ENCODE measurements around the gene ARL8B. TPM values are rescaled to one million over a fixed set of nuclear protein-coding genes. Genes with fewer than 3 reads are reported as not detected.

Gene ARL8B
- total and polyA plus RNA-seq, 2 donors (not counting 1 experiment from before 2014, with no cell fraction given): 14.5 to 67.3 TPM

DNA sequence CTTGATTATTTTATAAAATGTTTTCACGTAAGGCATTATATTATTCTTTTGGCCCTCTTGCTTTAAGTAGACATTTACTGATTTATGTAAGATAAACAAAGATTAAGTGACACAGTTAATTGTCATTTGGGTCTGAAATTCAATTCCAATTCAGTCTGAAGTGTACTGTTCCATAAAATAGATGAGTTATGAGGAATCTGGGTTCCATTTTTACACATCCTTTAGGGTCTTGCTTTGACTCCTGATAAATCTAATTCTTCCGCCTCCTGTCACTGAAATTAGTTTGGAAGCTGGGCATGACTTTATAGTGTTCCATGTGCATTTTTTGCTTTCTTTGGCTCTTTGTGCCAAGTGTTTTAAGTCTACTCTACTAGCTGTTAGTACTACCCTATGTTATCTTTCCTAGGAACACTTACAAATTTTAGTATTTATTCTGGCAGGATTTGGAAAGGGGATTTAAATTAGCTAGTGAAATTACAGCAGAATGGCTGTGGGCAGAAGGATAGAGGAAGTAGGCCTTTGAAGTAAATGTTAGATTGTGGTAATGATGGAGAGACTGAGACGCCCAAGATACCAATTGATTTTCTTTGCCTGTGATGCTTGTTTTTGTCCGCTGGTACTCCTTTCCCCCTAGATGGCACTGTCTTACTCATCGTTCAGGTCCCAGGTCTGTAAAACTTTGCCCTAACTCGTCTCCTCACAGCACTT lies 14.3 kb downstream of the ARL8B start:
- Histone ChIP-seq H3K4me3 (ENCODE audit: control extremely low read depth in 1 of 5, extremely low read depth in 1 of 5, insufficient read depth in 1 of 5, low read depth in 2 of 5, low read length in 4 of 5) (no peak overlapping the region), H3K9ac (ENCODE audit: low read length) (no peak overlapping the region), H3K36me3 (replicated peaks in 1 of 2; ENCODE audit: control extremely low read depth in 1 of 2, control insufficient read depth in 1 of 2, extremely low read depth in 1 of 2, insufficient read depth in 2 of 2, low read length in 1 of 2) (peaks cover 0 to 6% of the 10 kb centered on the region in 2 experiments), H3K27me3 (replicated peaks in 1 of 4; ENCODE audit: control extremely low read depth in 1 of 4, control insufficient read depth in 3 of 4, insufficient read depth in 4 of 4, low read length in 3 of 4) (no peaks in the 10 kb centered on the region), H3K4me2 (replicated peaks; ENCODE audit: low read depth, low read length, poor library complexity, severe bottlenecking) (peak overlapping the region; percentile 54), H3K27ac (ENCODE audit: low read length in 2 of 2) (peak overlapping the region; percentile 66 to 94), H2AFZ (ENCODE audit: insufficient read depth, low read depth, low read length, poor library complexity, severe bottlenecking) (peak overlapping the region; percentile 17), H4K20me1 (ENCODE audit: control insufficient read depth, insufficient read depth, low read length, poor library complexity, severe bottlenecking) (peaks cover 33% of the 10 kb centered on the region), H3K9me3 (ENCODE audit: control extremely low read depth in 1 of 3, control insufficient read depth in 2 of 3, insufficient read depth in 1 of 3, low read length in 2 of 3) (peaks cover 0 to 9% (median 3%) of the 10 kb centered on the region in 3 donors), H3K4me1 (ENCODE audit: control insufficient read depth in 2 of 2, insufficient read depth in 2 of 2, low read length in 2 of 2) (peaks cover 41 to 46% of the 10 kb centered on the region in 2 donors), H3K79me2 (ENCODE audit: control insufficient read depth, insufficient read depth, low read length) (peaks cover 94% of the 10 kb centered on the region)
- peak; percentile 80 for DNase-seq
- ChIA-PET POLR2A (interaction anchor here (0.8 to 0.9 kb wide), 2 partner anchors 59 to 129 kb away, joined by 3 to 4 read pairs; no protein-coding TSS in a partner anchor), CTCF (interaction anchor here (0.6 to 2.7 kb wide), 21 partner anchors 8 to 169 kb away, joined by 3 to 17 read pairs (median 4); partner anchors contain the start of gene EDEM1)
- ATAC-seq (ENCODE audit: low read depth): peak; percentile 87
- peaks cover 68% of the 10 kb centered on the region for H3K4me1 Mint-ChIP-seq
- peaks cover 3% of the 10 kb centered on the region for H3K9me3 Mint-ChIP-seq (ENCODE audit: insufficient read depth)
- WGBS (ENCODE audit: insufficient coverage): 8% methylated on average over 2 of the region's 6 CpGs
- peak overlapping the region; percentile 32 for H3K27ac Mint-ChIP-seq
- peak overlapping the region; percentile 24 for H3K4me3 Mint-ChIP-seq
- TF ChIP-seq, protein P1, sequence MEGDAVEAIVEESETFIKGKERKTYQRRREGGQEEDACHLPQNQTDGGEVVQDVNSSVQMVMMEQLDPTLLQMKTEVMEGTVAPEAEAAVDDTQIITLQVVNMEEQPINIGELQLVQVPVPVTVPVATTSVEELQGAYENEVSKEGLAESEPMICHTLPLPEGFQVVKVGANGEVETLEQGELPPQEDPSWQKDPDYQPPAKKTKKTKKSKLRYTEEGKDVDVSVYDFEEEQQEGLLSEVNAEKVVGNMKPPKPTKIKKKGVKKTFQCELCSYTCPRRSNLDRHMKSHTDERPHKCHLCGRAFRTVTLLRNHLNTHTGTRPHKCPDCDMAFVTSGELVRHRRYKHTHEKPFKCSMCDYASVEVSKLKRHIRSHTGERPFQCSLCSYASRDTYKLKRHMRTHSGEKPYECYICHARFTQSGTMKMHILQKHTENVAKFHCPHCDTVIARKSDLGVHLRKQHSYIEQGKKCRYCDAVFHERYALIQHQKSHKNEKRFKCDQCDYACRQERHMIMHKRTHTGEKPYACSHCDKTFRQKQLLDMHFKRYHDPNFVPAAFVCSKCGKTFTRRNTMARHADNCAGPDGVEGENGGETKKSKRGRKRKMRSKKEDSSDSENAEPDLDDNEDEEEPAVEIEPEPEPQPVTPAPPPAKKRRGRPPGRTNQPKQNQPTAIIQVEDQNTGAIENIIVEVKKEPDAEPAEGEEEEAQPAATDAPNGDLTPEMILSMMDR (IDR thresholded peaks at IDR 0.05): peak; percentile 73
- TF ChIP-seq EZH2 (IDR thresholded peaks at IDR 0.05; ENCODE audit: borderline replicate concordance, insufficient read depth, low read depth, low read length, poor library complexity, severe bottlenecking): no peak
- intact Hi-C loops (cut with micrococcal nuclease): loop anchor here (1.0 to 5.0 kb wide), 5 partner anchors 14 to 291 kb away; partner anchors contain the start of genes ARL8B and EDEM1
- H3K27me3 Mint-ChIP-seq: no peaks in the 10 kb centered on the region
